Measurements from ENCODE around the gene IFNGR2.

- TF ChIP-seq CTCF (IDR thresholded peaks at IDR 0.05; ENCODE audit: borderline replicate concordance, extremely low read depth, low read length, poor library complexity, severe bottlenecking) (no peak), EZH2 (IDR thresholded peaks at IDR 0.05; ENCODE audit: borderline replicate concordance, low read depth, low read length, severe bottlenecking) (no peak)
Observed at GRCh38 chr21:33427051-33427450, 23.8 kb downstream of the IFNGR2 start.

Measured in DND-41 (cell line).